ENCODE data around the gene EWSR1. TPM values are rescaled to one million over a fixed set of nuclear protein-coding genes. Genes with fewer than 3 reads are reported as not detected.
A peak's percentile ranks its signal among the peaks of the same experiment; 100 is the strongest.
"Not testable (repeated sequence)": the region's sequence is repeated elsewhere in the genome, so short reads cannot be mapped to it uniquely, and the experiment has no call there.

The EWSR1 gene
- total RNA-seq, 2 experiments from 2014 or later = 284 to 302 TPM

DNA sequence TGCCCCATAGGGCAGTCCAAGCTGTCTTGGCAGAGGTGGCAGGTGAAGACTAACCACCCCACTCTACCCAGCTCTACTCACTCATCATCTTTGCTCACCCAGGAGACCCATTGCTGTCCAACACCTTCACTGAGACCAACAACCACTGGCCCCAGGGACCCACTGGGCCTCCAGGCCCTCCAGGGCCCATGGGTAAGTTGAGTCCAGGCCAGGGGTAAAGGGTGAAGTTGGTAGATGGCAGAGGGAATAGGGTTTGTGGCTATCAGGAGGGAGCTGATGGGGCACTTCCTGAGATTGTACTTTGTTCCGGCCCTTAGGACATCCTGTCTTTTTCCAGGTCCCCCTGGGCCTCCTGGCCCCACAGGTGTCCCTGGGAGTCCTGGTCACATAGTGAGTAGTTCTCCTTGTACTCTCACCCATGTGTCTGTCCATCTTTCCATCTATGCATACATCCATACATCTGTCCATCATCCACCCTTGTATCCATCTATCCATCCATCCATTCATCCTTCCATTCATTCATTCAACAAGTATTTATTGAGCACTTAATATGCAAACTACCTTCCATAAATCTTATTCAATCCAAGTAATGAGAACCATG is 34.7 kb upstream of the EWSR1 start:
- H3K4me3 Mint-ChIP-seq = no peak overlapping the region
- no peaks in the 10 kb centered on the region for H3K4me1 Mint-ChIP-seq
- no peak for ATAC-seq (ENCODE audit: low read depth)
- H3K27ac Mint-ChIP-seq = no peak overlapping the region
- POLR2A ChIA-PET = no interaction called here
- peaks cover 8% of the 10 kb centered on the region for H3K27me3 Mint-ChIP-seq
- DNase-seq = no peak
- no peaks in the 10 kb centered on the region for H3K36me3 Mint-ChIP-seq
- H3K9me3 Mint-ChIP-seq = peaks cover 3% of the 10 kb centered on the region

DNA sequence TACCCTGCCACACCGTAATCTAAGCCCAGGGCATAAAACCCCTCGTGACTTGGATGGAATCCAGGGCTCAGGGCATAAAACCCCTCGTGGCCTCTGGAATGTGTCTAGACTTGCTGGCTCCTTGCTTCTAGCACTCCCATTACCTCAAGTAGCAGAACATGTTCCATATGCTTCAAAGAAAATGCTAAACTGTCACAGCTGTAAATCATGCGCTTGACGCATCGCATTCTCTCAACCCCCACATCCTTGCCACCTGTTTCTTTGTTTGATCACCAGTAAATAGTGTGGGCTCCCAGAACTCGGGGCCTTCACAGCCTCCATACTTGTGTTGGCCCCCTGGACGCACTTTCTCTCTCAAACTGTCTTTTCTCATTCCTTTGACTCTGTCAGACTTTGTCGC is 27.6 kb upstream of the EWSR1 start:
- H3K4me3 Mint-ChIP-seq; DNase-seq; ATAC-seq (ENCODE audit: low read depth); H3K36me3 Mint-ChIP-seq; H3K27ac Mint-ChIP-seq; POLR2A ChIA-PET; H3K4me1 Mint-ChIP-seq: not testable (repeated sequence)
- peaks cover 29% of the 10 kb centered on the region for H3K27me3 Mint-ChIP-seq
- peaks cover 12% of the 10 kb centered on the region for H3K9me3 Mint-ChIP-seq

- H3K4me3 Mint-ChIP-seq = no peak overlapping the region
Observed at GRCh38 chr22:29243874-29244446, 24.1 kb upstream of the EWSR1 start.

DNA sequence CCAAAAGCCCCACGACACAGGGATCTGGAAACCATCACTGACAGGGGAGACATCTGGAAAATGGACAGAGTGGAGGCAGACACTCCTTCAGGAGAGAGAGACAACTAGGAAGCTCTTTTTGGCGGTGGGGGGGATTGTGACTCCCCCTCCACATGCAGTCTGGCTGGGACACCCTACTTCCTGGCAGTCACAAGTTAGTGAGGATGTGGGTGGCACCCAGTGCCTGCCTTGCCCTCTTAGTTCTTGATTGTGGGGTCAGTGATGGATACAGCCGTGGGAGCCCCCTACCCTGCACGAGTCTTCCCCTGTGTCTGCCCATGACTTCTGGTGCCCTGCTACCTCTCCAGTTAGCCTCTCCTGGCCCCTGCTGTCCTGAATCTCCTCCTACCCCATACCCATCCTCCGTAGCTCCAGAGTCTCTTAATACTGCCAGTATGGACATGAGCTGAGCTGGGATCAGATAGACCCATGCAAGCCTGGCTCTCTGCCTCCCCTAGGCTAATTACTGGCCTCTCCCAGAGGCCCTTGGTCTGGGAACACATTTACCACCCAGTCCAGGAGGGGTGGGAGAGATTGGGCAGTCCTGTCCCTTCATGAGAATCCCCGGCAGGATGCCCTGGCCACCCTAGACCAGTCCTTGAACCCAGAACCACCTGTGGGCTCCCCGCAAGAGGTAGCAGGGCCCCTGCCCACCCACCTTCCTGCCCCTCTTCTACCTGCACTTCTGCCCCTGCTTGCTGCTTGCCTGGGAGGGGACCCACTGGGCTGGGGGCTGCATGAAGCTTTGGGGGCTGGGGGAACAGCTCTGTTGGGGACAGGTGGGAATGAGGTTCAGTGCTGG is 23.1 kb upstream of the EWSR1 start:
- H3K36me3 Mint-ChIP-seq = peaks cover under 1% of the 10 kb centered on the region
- H3K4me1 Mint-ChIP-seq = peaks cover 2% of the 10 kb centered on the region
- no peak for DNase-seq
- POLR2A ChIA-PET = no interaction called here
- peaks cover 26% of the 10 kb centered on the region for H3K27me3 Mint-ChIP-seq
- H3K27ac Mint-ChIP-seq = no peak overlapping the region
- H3K4me3 Mint-ChIP-seq = no peak overlapping the region
- H3K9me3 Mint-ChIP-seq = peaks cover 10% of the 10 kb centered on the region
- ATAC-seq (ENCODE audit: low read depth) = no peak

More at GRCh38 chr22:29243874-29244446, 24.1 kb upstream of the EWSR1 start:
- POLR2A ChIA-PET = no interaction called here
- ATAC-seq (ENCODE audit: low read depth) (no peak), DNase-seq (no peak)
- Mint-ChIP-seq H3K4me1 (peaks cover 2% of the 10 kb centered on the region), H3K27ac (no peak overlapping the region), H3K9me3 (peaks cover 12% of the 10 kb centered on the region), H3K27me3 (peaks cover 27% of the 10 kb centered on the region), H3K36me3 (peaks cover 2% of the 10 kb centered on the region)

DNA sequence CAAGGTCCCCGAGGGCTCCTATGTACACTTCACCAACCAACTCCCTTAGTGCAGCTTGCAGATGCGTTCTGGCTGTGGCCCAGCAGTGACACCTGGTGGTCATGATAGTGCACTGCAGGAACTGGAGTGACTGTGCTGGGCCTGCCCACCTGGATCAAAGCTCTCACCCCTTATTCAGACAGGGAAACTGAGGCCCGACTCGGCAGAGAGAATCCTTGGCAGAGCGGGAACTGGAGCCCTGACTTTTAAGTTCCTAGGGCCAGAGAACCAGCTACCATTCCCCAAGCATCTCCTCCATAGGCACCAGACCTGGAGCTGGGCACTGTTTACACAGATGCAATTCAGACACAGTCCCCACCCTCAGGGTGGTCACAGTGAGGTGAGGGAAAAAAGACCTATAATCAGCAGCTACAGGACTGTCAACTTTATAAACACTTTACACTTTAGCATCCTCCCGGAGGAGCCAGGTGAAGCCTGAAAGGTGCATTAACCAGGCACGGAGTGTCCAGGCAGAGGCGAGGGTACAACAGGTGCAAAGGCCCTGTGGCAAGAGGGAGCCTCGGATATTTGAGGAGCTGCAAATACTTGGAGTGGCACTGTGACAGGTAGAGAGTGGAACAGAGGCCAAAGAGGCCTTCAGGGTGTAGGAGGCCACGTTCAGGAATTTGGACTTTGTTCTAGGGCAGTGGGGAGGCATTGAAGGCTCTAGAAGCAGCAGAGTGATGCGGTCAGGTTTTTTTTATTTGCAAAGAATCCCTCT is 22.3 kb upstream of the EWSR1 start:
- DNase-seq (peak; percentile 77), ATAC-seq (ENCODE audit: low read depth) (peak; percentile 86)
- peaks cover 24% of the 10 kb centered on the region for H3K27me3 Mint-ChIP-seq
- peaks cover 2% of the 10 kb centered on the region for H3K4me1 Mint-ChIP-seq
- peaks cover 9% of the 10 kb centered on the region for H3K9me3 Mint-ChIP-seq
- no peak overlapping the region for H3K27ac Mint-ChIP-seq
- POLR2A ChIA-PET = no interaction called here
- no peaks in the 10 kb centered on the region for H3K36me3 Mint-ChIP-seq
- no peak overlapping the region for H3K4me3 Mint-ChIP-seq

- POLR2A ChIA-PET = not testable (repeated sequence)
Observed at GRCh38 chr22:29247891-29248290, 20.2 kb upstream of the EWSR1 start.

GRCh38 chr22:29251265-29251664 is 16.8 kb upstream of the EWSR1 start:
- DNase-seq (no peak), ATAC-seq (ENCODE audit: low read depth) (no peak)
- no peaks in the 10 kb centered on the region for H3K36me3 Mint-ChIP-seq
- H3K4me3 Mint-ChIP-seq = no peak overlapping the region
- H3K27me3 Mint-ChIP-seq = peaks cover 5% of the 10 kb centered on the region
- no peaks in the 10 kb centered on the region for H3K9me3 Mint-ChIP-seq
- POLR2A ChIA-PET = no interaction called here
- peaks cover 6% of the 10 kb centered on the region for H3K4me1 Mint-ChIP-seq
- no peak overlapping the region for H3K27ac Mint-ChIP-seq

More at GRCh38 chr22:29247891-29248290, 20.2 kb upstream of the EWSR1 start:
- peaks cover 15% of the 10 kb centered on the region for H3K27me3 Mint-ChIP-seq
- H3K9me3 Mint-ChIP-seq; H3K4me3 Mint-ChIP-seq; ATAC-seq (ENCODE audit: low read depth); H3K4me1 Mint-ChIP-seq; DNase-seq; H3K36me3 Mint-ChIP-seq; H3K27ac Mint-ChIP-seq: not testable (repeated sequence)

DNA sequence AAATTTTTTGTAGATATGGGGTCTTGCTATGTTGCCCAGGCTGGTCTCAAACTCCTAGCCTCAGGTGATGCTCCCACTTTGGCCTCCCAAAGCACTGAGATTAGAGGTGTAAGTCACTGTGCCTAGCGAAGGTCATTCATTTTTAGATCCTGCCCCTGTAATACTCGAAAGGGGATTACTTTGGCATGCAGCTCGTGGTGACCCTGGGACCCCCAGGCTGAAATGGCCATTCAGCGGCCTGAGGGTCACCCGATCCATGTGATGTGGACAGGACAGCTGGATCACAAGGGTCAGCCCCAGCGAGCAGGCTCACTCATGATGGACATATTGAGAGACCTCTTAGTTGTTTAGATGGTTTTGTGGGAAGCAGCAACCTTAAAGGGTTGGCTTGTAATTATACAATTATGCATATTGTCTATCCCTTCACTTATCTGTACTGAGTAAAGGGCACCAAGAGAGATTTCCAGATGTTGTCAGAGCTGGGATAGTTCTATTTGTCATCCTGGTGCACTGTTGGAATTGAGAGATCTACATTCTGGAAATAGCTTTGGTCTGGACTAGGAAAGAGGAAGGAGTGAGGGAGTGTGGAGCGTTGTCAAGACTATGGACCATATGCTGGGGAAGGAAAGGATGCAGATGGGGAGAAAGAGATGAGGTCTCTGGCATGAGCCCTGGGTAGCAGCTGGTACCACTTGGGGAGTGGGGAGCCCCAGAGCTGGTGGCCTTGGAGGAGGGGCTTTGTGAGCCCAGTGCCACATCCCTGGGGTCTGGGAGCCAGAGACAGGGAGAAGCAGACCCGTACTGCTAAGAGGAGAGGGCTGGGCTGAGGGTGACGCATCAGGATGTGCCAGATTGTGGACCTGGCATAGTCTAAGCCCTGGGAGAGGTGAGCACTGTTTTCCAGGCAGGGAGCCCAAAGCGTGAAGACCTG is 15.8 kb upstream of the EWSR1 start:
- H3K27me3 Mint-ChIP-seq = peaks cover 5% of the 10 kb centered on the region
- DNase-seq (no peak), ATAC-seq (ENCODE audit: low read depth) (no peak)
- POLR2A ChIA-PET = no interaction called here
- no peaks in the 10 kb centered on the region for H3K36me3 Mint-ChIP-seq
- peaks cover 6% of the 10 kb centered on the region for H3K4me1 Mint-ChIP-seq
- H3K27ac Mint-ChIP-seq = no peak overlapping the region
- no peak overlapping the region for H3K4me3 Mint-ChIP-seq
- H3K9me3 Mint-ChIP-seq = no peaks in the 10 kb centered on the region

- Mint-ChIP-seq H3K27ac (no peak overlapping the region), H3K36me3 (no peaks in the 10 kb centered on the region), H3K27me3 (peaks cover 5% of the 10 kb centered on the region), H3K9me3 (no peaks in the 10 kb centered on the region), H3K4me3 (no peak overlapping the region), H3K4me1 (peaks cover 9% of the 10 kb centered on the region)
- no peak for DNase-seq
- POLR2A ChIA-PET = no interaction called here
- no peak for ATAC-seq (ENCODE audit: low read depth)
Observed at GRCh38 chr22:29253561-29254285, 14.3 kb upstream of the EWSR1 start.

DNA sequence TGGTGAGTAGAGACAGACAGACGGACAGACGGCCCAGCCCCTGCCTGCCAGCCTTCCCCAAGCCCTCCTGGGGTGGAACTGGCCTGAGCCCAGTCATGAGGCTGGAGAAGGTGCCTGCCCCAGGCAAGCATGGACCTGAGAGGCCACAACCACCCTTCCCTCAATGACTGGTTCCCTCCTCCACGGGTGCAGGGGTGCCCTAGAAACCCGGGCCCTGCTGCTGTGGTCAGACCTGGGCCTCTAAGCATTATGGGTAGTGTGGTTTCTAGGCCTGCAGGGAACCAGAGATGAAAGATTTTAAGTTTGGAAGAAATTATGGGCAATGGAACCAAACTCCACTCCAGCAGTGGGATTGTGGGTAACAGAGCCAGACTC is 13.8 kb upstream of the EWSR1 start:
- Mint-ChIP-seq H3K4me3 (no peak overlapping the region), H3K36me3 (no peaks in the 10 kb centered on the region), H3K4me1 (peaks cover 9% of the 10 kb centered on the region), H3K9me3 (no peaks in the 10 kb centered on the region), H3K27me3 (peaks cover 5% of the 10 kb centered on the region), H3K27ac (no peak overlapping the region)
- POLR2A ChIA-PET = no interaction called here
- DNase-seq = no peak
- ATAC-seq (ENCODE audit: low read depth) = peak; percentile 54

DNA sequence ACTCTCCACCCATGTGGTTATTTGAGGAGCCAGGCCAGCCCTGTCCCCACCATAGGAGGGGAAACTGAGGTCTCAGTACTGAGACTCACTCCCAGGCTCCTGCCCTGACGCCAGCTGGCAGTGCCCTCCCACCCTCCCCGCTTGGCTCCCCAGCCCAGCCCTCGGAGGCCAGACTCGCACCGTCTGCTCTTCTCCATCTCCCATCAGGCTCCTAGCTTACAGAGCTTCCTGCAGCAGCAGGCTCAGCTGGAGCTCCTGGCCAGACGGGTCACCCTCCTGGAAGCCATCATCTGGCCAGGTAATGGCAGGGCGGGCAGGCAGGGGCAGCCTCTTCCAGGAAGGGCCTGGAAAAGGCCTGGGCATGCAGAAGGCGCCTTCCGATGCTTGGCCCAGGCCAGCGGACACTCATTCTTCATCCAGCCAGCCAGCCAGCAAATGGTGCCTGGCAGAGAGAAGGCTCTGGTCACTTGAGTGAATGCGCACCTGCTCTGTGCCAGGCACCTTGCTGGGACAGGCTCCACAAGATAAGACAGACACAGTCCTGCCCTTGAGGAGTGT is 12.9 kb upstream of the EWSR1 start:
- no peak overlapping the region for H3K4me3 Mint-ChIP-seq
- no peaks in the 10 kb centered on the region for H3K9me3 Mint-ChIP-seq
- POLR2A ChIA-PET = no interaction called here
- peaks cover 5% of the 10 kb centered on the region for H3K27me3 Mint-ChIP-seq
- no peaks in the 10 kb centered on the region for H3K36me3 Mint-ChIP-seq
- DNase-seq (no peak), ATAC-seq (ENCODE audit: low read depth) (no peak)
- peaks cover 9% of the 10 kb centered on the region for H3K4me1 Mint-ChIP-seq
- no peak overlapping the region for H3K27ac Mint-ChIP-seq

All from activated naive CD8-positive, alpha-beta T cell treated with anti-CD3 and anti-CD28 coated beads, Interleukin-2, amount 10 ng/mL, durations not matched to agents 7 days and 5 days (primary cell).